Activated T-cell treated with anti-CD3 and anti-CD28 coated beads for 1 hour (primary cell): ENCODE data around the gene MRPS7.
A peak's percentile ranks its signal among the peaks of the same experiment; 100 is the strongest.

Experiments
- DNase-seq: peaks from one replicate; pipeline ENCODE4 v3.0.0-alpha.2; 2020; ENCODE audit warnings: low read depth

The MRPS7 gene

DNA sequence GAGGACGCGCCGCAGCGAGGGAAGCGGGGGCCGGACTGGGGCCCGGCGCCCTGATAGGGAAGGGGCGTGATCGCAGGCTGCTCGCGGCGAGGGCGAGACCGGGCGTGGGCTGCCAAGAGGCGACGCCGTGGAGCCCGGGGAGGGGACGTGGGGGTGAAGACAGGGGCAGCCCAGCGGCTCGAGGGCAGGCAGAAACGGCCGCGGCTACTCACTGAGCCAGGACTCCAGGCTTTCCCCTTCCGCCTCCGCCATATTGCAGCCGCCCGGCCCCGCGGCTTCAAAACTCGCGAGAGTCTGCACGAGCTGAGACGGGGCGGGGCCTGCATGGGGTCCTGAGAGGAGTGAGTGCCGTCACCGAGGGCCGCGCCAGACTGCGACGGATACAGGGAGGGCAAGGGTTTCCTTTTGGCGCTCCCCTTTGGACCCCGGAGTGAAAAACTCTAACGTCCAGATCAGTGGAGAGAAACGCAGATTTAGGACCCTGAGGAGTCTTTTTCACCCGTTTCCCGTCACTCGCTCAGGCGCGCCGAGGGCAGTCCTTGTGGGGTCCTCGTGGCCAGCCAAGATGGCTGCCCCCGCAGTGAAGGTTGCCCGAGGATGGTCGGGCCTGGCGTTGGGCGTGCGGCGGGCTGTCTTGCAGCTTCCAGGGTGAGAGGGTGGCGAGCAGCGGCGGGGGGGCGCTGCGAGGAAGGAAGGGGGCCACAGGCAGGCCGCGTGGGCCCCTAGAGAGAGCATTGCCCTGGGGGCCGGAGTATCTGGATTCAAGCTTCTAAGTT, at the start of gene MRPS7, which contains the start of gene GGA3:
Gene MRPS7, plus strand, starts transcription at position 544 of the 776 bp plus-strand sequence. Its CDS starts 22 bp downstream, at position 566.
Gene GGA3, minus strand, starts transcription at position 271 of the 776 bp plus-strand sequence. Its CDS starts 19 bp downstream, at position 252.
- peak; percentile 97 for DNase-seq

GRCh38 chr17:75218131-75218530, 43.5 kb upstream of the MRPS7 start:
- no peak for DNase-seq

- no peak for DNase-seq
These were observed 41.9 kb upstream of the MRPS7 start for GRCh38 chr17:75219815-75220214.

- DNase-seq: no peak
These were observed 36.7 kb upstream of the MRPS7 start for GRCh38 chr17:75225016-75225415.

- DNase-seq: no peak
These were observed 34.0 kb upstream of the MRPS7 start for GRCh38 chr17:75227729-75228128.

- no peak for DNase-seq
These were observed 33.4 kb upstream of the MRPS7 start for GRCh38 chr17:75228305-75228704.

DNA sequence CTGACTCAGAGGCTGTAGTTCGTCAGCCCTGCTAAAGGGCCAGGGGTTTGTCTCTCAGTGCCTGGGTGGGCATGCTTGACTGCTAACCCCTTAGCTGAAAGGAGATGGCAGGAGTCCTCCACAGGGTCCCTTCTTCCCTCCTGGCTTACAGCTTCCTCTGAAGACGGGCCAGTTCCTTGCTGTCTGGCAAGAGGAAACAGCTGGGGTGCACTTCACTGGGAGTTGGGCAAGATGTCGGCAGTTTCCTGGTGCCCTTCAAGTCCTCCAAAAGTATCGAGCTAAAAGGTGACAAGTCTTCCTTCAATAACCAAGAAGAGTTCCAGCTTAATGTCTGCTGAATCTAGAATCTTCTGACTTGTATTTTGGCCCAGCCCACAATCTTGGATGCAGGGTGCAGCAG, 32.8 kb upstream of the MRPS7 start:
- DNase-seq: no peak

DNA sequence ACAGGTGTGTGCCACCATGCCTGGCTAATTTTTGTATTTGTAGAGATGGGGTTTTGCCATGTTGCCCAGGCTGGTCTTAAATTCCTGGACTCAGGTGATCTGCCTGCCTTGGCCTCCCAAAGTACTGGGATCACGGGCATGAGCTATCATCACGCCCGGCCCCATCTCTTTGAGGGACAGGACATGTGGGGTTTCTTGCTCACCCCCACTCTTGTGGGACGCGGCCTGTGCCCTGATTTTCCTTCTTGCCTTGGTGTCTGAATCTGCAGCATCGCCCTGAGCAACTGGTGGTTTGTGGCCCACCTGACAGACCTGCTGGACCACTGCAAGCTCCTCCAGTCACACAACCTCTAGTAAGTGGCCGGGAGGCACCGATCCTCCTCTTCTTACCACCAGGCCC, 30.6 kb upstream of the MRPS7 start:
- no peak for DNase-seq

GRCh38 chr17:75231741-75232464, 29.8 kb upstream of the MRPS7 start:
- no peak for DNase-seq

DNA sequence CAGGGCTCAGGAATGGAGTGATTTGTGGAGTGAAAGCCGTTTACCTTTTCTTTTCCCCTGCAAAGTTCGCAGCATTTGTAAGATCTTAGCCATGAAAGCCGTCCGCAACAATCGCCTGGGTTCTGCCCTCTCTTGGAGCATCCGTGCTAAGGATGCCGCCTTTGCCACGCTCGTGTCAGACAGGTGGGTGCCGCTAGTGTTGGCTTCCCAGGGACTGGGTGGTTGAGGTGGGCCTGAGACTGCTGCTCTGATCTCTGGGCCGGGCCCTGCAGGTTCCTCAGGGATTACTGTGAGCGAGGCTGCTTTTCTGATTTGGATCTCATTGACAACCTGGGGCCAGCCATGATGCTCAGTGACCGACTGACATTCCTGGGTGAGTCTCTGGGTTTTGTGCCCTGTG, 28.9 kb upstream of the MRPS7 start:
- no peak for DNase-seq

GRCh38 chr17:75237100-75238014, 24.3 kb upstream of the MRPS7 start:
- no peak for DNase-seq

- no peak for DNase-seq
These were observed 23.6 kb upstream of the MRPS7 start for GRCh38 chr17:75238020-75238580.

- DNase-seq: peak; percentile 55
These were observed 22.9 kb upstream of the MRPS7 start for GRCh38 chr17:75238684-75239191.

GRCh38 chr17:75239214-75239613, 22.5 kb upstream of the MRPS7 start:
- no peak for DNase-seq

DNA sequence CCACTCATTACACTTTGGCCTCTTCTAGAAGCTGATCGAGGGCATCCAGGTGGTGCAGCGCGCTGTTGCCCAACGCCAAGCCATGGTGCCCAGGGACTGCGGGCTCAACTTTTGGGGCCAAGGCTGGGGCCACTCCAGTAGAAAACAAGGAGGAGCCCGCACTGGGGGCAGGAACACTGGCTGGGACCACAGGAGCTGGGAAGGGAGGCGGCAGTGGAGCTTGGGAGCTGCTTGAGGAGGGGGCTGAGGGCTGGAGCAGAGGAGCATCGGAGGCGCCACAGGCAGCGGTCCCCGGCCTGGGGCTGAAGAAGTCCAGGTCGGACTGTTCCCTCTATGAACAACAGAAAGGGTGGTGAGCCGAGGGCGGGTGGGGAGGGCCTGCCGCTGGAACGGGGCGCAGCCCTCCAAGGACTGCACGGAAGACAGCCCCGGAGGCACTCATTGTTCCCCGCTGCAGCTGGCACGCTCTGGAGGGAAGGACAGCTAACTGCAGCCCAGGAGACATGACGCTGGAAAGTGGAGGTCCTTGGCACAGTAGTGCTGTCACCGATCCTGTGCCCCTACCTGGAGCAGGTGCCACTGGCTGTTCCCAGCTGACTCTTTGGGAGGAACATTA, 21.8 kb upstream of the MRPS7 start:
- DNase-seq: no peak

GRCh38 chr17:75240394-75241142, 21.1 kb upstream of the MRPS7 start:
- peak; percentile 20 for DNase-seq

GRCh38 chr17:75241143-75241430, 20.6 kb upstream of the MRPS7 start:
- DNase-seq: no peak

DNA sequence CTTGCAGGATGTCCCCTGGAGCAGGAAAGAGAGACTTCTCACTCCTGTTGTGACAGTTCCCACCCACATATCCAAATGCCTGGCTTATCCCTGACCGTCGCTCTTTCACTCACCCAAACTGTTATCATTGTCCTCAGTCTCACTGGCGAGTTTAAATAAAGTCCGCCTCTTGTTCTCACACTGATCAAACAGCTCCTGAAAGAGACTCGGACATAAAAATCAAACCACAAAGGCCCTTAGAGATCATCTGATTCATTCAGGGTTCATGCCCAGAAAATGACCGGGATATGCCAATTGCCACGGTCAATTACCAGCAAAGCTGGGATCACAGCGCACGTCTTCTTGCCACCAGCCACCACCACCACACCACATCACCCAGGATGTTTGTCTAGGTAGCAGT, 20.2 kb upstream of the MRPS7 start:
- no peak for DNase-seq

DNA sequence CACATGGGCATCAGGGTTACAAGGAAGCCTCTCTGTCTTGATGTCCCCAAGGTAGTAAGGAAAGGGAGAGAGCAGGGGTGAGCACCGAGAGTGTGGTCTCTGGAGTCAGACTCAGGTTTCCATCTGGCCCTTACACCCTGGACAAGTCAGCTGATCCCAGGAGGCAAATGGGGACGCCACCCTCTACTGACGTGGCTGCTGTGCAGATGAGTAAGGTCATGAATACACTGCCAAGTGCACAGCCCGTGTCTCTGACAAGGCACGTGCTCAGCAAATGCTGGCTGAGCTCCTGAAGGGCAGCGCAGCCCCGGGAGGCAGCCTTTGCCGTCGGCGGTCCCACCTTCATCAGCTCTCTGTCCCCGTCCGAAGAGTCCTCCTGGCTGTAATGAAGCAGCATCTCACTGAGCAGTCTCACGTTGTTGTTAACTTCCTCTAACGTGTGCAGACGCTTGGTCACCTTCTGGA, 19.7 kb upstream of the MRPS7 start:
- DNase-seq: no peak

GRCh38 chr17:75242461-75243042, 19.1 kb upstream of the MRPS7 start:
- DNase-seq: no peak
